CD4-positive, alpha-beta T cell treated with Interleukin-15 for 1 hour (primary cell): Measurements from ENCODE around the gene TANGO6.
"Not testable (repeated sequence)": the region's sequence is repeated elsewhere in the genome, so short reads cannot be mapped to it uniquely, and the experiment has no call there.

Source experiments
- DNase-seq: peaks from one replicate; pipeline ENCODE4 v3.0.0-alpha.2; 2020

Gene TANGO6

DNA sequence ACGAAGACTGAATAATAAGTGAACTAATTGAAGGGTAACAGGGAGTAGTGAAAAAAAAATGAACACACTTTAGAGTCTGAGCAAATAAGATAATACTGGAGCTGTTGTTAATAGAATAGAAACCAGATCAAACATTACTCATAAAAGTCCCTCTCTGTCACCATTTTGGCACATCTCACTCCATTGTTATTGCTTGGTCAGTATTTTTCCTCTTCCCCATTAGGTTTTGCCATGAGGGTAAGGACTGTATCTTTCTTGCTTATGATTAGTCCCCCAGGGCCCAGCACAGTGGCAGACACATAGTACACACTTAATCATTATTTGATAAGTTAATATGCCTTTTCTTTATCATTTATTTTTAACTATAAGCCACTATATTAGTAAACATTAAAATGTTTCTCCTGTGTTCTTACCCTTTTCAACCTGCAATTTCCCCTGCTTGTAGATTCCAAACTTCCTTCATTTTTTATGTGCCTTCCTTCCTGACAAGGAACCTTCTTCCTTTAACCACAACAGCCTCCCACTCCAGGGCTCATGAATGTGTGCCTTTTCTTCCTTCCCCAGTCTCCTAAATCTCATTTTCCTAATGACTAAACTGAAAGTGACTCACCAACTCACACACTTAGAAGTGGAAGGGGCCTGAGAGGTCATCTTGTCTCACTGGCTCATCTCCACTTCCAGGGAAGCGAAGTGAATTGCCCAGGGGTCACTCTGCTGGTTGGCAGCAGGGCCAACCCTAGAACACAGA lies 173.9 kb downstream of the TANGO6 start:
- no peak for DNase-seq

DNA sequence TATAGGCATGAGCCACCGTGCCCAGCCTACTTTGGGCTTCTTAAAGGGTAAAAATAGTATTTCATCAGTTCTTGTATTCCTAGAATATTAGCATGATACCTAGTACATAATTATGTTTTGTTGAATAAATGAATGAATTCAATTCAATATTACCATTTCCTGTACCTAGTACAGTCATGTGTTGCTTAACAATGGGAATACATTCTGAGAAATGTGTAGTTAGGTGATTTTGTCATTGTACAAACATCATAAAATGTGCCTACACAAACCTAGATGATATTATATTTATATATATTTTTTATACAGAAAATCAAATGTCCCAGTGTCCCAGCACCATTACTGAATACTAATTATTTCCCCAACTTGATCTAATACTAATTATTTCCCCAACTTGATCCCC lies 176.5 kb downstream of the TANGO6 start:
- DNase-seq, result no peak

DNA sequence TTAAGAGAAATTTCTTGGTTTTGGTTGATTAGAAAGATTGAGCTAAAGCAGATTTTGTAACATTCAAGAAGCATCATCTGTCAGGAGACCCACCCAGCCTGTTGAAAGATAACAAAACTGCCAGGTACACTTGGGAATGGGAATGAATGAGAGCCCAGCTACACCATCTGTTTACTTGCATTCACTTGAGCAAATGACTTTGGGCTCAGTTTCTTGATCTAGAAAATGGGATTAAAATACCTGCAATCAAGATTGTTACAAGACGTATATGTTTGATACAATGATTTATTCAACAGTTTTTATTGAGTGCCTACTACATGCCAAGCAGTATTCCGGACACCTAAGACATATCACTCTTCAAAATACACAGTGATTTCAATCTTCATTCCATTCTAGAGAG lies 185.8 kb downstream of the TANGO6 start:
- no peak for DNase-seq

DNA sequence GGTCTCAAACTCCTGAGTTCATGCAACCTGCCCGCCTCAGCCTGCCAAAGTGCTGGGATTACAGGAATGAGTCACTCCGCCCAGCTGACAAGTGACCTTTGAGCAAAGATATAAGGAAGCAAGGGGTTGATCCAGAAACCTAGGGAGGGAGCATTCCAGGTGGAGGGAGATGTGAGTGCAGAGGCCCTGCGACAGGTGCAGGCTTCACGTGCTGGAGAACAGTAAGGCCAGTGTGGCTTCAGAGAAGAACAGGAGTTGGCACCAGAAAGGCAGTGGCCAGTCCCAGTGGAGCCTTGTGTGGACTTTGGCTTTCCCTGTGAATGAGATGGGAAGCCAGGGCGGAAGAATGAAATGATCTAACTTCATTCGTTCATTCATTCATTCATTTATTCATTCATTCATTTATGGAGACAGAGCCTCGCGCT lies 188.6 kb downstream of the TANGO6 start:
- DNase-seq, result no peak

DNA sequence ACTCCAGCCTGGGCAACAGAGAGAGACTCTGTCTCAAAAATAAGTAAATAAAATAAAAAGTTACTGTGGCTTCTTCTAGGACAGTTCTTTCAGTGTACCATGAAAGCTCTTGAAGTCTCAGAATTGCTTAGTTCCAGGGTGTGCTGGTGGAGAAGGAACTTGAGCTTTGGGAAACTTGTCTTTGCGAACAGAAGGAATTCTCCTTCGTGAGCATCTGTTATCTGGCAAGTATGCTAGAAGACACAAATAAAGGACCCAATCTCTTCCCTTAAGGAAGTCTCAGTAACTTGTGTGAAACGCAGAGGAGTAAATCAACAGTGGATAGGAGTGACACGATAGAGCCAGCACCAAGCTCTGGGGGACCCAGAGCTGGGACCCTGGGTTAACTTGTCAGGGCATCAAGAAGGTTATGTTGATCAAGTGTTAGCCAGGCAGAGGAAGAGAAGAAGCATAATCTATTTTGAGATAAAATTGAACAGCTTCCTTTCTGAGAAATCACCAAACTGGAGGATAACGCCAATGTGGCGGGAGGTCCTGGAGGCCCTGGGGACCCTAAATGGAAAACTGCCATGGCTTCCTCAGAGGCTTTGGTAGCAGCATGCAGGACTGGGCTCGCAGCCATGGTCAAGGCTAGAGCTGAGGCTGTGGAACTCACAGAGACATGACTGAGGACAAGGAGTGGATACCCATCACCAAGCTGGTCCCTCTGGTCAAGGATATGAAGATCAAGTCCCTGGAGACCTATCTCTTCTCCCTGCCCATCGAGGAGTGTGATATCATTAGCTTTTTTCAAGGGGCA lies 190.0 kb downstream of the TANGO6 start:
- DNase-seq, result no peak

DNA sequence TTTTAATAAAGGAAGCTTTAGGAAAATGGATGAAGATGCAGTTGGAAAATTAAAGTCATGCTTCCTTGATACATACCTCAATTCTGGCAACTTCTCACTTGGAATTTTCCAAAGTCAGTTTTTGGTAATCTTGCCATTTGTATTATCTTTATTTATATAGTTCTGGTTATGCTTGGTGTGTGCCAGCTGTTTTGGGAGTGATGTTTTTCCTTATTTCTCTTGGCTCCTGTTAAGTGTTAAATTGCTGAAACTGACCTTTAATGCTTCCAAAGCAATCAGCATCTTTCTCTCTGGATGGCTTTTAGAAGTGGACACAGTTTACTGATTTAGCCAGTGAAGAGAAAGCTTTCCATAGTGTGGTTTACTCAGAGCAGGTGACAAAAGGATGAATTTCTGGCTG lies 192.0 kb downstream of the TANGO6 start:
- no peak for DNase-seq

DNA sequence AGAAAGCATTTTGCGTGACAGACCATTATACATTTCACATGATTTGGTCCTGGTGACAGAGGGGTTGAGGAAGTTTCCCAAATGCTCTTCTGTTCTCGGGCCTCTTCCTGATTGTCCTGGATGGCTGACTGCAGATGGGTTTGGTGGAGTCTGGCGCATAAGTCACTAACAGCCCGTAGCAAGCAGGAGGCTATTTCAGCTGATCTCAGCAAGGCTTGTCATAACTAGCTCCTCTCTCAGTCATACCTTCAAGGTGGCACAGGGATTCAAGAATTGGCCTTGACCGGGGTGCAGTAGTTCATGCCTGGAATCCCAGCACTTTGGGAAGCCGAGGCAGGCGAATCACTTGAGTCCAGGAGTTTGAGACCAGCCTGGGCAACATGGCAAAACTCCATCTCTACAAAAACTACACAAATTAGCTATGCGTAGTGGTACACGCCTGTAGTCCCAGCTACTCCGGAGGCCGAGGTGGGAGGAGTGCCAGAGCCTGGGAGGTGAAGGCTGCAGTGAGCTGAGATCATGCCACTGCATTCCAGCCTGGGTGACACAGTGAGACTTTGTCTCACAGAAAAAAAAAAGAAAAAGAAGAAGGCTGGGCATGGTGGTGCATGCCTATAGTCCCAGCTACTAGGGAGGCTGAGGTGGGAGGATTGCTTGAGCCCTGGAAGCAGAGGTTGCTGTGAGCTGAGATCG lies 193.2 kb downstream of the TANGO6 start:
- DNase-seq, result no peak

DNA sequence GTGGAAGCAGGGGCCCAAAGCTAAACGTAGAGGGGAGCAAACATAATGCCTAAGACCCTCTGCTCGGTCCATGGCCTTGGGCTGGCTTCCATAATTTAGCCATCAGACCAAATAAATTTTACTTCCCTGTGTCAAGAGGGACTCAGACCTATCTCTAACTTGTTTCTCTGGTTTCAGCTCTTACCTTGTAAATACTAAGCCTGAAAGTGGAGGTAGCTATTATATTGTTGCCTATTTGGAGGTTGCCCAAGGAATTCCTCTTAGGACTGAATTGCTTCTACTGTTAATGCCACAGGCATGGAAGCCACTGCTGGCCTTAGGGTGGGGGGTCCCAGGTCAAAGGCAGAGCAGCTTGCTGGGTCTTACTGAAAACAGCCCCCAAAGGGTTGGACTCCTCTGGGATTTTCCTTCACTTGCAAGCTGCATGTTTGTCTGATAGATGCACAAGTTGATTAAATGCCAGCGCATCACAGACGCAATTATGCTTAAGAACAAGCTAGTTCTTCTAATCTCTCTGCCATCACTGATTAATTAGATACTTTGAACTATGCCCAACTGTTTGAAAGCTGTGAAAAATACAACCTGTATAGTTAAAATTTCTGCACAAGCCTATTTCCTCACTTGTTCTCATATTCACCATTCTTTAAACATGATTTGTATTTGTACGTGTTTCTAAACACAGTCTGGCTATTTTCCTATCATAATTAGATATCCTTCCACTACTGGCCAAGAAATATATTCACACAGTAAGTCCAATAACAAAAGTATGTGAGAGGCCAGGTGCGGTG lies 194.2 kb downstream of the TANGO6 start:
- DNase-seq, result no peak

DNA sequence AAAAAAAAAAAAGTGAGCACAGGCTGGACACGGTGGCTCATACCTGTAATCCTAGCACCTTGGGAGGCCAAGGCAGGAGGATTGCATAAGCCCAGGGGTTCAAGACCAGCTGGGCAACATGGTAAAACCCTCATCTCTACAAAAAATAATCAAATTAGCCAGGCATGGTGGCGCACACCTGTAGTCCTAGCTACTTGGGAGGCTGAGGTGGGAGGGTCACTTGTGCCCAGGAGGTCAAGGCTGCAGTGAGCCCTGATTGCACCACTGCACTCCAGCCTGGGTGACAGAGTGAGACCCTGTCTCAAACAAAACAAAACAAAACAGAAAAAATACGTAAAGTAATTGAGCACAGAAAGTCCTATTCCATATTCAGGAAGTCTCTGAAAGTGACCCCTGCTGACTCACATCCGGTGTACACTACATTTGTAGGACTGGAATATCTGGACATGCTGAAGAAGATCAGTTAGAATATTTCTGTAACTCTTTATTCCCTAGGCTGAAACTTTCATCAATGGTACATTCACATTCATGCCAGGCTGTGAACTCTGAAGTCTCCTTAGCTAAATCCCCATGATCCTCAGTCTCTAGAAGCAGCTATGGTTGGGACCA lies 196.1 kb downstream of the TANGO6 start:
- no peak for DNase-seq

DNA sequence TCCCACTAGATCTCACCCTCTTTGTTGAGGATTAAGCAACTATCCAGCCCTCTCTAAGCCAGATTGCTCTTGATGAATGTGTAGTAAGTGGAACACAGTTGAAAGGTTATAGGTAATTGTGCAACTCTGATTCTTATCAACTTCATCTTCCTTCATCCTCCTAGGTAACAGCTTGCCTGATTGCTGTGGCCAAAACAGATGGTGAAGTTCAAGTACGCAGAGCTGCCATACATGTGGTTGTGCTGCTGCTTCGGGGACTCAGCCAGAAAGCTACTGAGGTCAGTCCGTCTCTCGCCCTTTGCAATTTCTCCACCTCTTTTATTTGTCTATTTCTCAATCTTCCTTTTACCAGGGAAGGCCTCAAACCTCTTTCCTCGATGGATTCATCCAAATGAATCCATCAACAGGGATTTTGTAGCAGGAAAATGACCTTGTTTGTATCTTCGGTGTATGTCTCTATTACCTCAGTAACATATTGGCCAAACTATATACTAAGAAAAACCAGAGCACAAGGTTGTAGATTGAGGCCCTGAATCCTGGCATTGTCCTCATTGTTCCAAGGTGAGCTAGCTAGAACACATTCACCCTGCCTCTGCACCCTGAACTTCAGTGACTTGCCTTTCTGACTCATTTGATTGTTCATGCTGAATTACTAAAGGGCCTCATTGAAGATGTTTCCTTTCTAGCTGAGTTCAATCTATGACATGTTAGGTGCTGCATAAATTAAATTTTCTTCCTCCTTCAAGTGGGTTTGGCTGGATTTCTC lies 197.0 kb downstream of the TANGO6 start:
- no peak for DNase-seq

DNA sequence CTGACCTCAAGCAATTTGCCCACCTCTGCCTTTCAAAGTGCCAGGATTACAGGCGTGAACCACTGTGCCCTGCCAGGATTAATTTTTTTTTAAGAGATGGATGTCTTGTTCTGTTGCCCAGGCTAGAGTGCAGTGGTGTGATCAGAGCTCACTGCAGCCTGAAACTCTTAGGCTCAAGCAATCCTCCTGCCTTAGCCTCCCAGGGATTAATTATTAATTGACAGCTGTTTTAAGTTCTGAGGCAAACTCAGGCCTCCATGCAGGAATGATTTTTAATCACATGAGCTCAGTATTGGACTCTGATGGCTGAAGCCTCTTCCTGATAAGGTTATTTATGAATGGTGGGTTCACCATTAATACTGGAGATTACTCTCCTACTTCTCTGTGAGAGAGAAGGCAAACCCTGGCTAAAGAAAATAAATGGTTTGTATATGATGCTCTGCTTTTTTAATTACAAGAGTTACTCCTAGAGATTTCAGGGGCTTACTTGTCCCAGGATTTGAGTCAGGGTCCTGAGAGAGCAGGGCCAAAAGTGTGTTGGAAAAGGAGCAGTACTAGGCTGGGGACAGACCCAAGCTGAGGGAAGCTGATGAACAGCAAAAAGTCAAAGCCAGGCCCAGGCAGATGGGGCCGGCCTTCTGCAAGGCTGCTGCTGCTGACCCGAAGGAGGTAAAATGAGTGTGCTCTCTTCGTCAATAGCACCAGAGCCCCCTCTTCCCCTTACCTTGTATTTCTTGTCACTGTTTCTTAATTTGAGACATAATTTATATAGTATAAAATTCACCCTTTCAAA lies 205.2 kb downstream of the TANGO6 start:
- DNase-seq, result no peak

DNA sequence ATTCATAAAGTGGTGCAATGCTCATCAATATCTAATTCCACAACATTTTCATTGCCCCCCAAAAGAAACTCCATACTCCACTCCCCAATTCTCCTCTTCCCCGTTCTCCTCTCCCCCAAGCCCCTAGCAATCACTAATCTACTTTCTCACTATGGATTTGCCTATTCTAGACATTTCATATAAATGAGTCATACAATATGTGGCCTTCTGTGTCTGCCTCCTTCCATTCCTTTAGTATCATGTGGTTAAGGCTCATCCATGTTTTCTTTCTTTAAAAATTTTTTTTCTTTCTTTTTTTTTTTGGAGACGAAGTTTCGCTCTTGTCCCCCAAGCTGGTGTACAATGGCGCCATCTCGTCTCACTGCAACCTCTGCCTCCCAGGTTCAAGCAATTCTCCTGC lies 205.8 kb downstream of the TANGO6 start:
- DNase-seq, result no peak

DNA sequence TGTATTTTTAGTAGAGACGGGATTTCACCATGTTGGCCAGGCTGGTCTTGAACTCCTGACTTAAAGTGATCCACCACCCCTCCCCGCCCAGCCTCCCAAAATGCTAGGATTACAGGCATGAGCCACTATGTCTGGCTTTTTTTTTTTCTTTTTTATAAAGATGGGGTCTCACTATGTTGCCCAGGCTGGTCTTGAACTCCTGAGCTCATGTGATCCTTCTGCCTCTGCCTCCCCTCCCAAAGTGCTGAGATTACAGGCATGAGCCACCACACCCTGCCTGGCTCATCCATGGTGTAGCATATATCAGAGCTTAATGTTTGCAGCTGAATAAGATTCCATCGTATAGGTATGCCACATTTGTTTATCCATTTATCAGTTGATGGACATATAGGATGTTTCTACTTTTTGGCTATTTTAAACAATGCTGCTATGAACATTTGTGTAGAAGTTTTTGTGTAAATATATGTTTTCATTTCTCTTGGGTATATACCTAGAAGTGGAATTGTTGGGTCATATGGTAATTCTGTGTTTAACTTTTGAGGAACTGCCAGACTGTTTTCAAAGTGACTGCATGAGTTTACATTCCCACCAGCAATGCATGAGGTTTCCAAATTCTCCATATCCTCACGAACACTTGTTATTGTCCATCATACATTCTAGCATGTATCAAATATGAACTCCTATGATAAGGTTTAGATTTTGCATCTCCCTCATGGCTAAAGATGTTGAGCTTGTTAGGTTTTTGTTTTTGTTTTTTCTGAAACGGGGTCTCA lies 206.5 kb downstream of the TANGO6 start:
- no peak for DNase-seq

DNA sequence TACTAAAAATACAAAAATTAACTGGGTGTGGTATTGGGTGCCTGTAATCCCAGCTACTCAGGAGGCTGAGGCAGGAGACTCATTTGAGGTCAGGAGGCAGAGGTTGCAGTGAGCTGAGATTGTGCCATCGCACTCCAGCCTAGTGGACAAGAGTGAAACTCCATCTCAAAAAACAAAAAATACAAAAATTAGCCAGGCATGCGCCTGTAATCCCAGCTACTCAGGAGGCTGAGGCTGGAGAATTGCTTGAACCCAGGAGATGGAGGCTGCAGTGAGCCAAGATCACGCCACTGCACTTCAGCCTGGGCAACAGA lies 208.1 kb downstream of the TANGO6 start:
- not testable (repeated sequence) for DNase-seq

DNA sequence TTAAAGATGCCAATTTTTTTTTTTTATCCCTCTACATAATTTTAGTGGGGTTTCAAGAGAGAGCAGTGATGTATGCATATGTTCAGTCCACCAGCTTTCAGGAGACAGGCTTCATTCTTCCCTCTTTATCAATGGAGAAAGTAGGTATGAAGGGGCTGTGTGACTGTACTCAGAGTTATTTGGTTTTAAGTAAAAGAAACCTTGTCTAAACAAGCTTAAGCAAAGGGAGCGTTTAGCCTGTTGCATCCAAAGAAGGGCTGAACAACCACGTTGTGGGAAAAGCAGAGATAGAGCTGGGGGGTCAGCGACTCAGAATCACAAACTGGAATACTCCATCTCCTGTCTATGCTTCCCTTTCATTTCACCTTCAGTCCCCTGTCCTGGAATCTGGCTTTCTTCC lies 211.7 kb downstream of the TANGO6 start:
- DNase-seq, result no peak

DNA sequence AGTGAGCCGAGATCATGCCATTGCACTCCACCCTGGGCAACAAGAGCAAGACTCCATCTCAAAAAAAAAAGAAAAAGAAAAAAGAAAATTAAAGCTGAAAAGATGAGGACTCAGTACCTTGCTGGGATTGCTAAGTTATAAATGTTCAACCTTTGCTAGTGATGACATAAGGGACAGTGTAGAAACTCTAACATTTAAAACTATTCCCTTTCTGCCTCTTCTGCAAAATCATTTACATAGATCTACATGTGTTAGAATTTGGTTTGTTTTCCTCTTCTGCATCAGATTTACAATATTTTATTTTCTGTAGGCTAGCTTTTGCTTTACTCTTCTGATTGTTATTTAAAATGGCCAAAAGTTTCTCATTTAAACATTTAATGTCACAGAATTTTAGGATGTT lies 212.6 kb downstream of the TANGO6 start:
- DNase-seq, result no peak

DNA sequence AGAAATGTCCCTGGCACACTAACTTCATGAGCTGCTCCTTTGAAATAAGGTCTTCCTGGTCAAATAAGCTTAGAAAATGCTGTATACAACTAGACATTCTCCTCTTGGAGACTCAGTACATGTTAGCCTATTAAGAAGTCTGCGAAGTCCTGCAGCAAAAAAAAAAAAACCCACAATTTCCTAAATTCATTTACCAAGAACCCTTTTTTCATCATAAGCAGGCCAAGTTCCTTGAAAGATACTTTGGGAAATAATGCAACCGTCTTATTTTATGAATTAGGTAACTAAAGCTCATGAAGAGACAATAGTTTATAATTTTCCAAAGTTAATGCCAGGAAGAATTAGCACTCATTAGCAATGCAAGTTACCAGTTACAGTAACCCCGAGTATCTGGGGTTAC lies 213.1 kb downstream of the TANGO6 start:
- no peak for DNase-seq

DNA sequence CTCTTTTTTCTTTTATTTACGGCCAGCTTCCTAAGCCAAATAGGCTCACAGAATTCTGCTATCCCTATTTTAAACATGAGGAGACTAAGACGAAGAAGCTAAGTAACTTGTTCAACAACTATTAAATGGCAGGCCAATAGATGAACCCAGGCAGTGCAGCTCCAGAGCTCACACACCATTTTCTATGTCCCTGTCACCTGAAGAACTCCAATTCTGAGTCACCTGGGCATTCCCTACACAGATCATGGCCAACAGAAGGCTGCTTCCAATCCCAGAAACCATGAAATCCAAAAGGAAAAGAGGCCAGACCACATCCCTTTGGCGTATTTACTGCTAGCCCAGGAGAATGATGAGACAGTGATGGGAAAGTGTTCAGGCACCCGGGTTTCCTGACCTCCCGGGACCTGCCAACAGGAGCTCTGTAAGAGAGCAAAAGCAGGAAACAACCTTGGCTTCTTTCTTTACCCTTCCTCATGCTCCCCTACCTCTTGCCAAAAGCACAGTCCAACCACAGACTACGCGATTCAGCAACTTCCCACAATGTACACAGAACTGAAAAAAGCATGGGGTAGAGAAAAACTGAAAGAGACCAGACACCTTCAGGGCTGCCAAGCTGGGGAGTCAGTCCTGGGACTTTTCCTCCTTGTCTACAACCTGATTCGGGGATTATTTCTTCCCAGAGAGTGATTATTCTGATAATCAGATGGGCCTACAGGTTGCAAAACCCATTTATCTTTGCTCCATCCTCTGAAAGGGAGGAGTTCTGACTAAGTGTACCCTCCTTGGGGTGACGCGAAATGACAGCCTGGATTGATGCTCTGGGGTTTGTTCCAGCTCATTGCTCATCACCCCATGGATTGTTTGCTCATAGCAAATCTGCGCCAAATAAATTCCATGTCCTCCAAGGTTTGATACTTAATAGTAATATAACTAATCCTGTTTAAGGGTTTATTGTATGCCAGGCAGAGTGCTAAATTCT lies 214.4 kb downstream of the TANGO6 start:
- DNase-seq, result no peak

DNA sequence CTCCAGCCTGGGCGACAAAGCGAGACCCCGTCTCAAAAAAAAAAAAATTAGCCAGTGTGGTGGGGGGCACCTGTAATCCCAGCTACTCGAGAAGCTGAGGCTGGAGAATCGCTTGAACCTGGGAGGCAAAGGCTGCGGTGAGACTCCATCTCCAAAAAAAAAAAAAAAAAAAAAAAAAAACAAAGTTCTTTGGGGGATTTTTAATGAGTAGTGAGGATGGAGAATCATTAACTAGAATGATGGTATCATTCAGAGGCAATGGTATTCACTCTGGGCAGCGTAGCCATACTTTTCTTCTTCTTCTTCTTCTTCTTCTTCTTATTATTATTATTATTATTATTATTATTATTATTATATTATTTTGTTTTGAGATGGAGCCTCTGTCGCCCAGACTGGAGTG lies 220.2 kb downstream of the TANGO6 start:
- not testable (repeated sequence) for DNase-seq
